Endothelial cell of hepatic sinusoid (primary cell): Measurements from ENCODE around the gene PPM1K.
"Not testable (repeated sequence)": the region's sequence is repeated elsewhere in the genome, so short reads cannot be mapped to it uniquely, and the experiment has no call there.

ENCODE experiments used
- in situ Hi-C: cut with HindIII; loops from 2 replicates; pipeline ENCODE4 v1.10.0; 2017; ENCODE audit warnings: low sequenced_read_pairs

PPM1K gene

DNA sequence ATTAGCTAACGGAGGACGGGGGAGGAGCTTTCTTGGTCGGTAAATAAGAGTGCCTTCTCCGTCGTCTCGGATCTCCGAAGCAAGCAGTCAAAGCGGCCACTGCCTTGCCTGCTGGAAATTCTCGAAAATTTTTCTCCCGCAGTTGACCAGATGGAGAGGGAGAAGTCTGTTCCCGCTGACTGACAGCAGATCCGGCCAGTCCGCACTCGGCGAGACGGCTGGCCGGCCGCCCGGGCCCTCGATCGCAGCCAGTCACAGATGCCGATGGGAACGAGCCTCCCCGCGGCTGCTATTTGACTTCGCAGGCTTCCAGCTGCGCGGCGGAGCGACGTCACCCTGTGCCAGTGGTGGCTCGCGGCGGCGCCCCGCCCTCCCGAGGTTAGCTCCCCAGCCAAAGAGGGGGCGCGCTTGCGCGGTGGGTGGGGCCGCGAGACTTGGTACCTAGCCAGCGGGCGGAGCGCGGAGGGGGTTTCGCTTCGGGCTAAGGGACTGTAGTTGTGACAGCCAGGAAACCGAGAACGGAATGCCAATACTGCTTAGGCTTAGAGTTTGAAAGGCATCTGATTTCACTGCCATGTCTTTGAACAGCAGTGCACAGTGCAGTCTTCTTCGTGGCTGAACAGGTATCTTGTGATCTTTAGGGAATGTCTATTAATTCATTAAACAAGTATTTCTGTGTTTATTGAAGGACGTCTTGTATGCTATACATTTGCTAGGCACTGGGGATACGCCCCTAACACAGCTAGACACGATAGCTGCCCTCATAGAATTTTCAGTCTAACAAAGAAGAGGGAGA is at the start of gene PPM1K:
Gene PPM1K, minus strand, starts transcription at position 123 of the 796 bp plus-strand sequence. CDS start 5,978 bp downstream, outside the sequence.
- in situ Hi-C loops: loop anchor here (5.0 kb wide), 1 partner anchor 58 kb away; no protein-coding TSS in a partner anchor

GRCh38 chr4:88333741-88334405 is 49.5 kb upstream of the PPM1K start:
- in situ Hi-C loops: no loop called here

GRCh38 chr4:88327665-88328064 is 43.3 kb upstream of the PPM1K start:
- in situ Hi-C loops: no loop called here

- in situ Hi-C loops: no loop called here
These were observed 36.5 kb upstream of the PPM1K start for GRCh38 chr4:88320780-88321373.

DNA sequence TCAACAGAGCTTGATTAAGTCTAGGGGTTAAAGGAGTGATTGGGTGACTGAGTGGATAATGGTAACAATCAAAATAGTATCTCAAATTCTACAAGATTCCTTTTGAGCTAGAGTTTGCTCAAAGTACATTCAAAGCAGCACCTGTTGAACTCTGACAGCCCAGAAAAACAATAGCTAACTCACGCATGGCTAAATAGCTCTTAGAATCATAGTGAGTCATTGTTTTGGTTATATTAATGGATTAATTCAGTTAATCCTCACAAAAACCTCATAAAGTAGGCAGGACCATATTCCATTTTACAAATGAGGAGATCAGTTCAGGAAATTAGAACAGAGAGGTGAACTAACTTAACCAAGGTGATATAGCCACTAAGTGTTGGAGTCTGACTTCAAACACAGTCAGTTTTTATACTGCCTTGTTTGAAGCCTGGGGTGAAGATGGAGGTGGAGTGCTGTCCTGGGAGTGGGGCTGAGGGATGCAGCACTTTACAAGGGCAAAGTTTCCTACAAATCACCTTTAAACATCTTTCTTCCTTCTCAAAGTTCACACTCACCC is 35.9 kb upstream of the PPM1K start:
- in situ Hi-C loops: no loop called here

DNA sequence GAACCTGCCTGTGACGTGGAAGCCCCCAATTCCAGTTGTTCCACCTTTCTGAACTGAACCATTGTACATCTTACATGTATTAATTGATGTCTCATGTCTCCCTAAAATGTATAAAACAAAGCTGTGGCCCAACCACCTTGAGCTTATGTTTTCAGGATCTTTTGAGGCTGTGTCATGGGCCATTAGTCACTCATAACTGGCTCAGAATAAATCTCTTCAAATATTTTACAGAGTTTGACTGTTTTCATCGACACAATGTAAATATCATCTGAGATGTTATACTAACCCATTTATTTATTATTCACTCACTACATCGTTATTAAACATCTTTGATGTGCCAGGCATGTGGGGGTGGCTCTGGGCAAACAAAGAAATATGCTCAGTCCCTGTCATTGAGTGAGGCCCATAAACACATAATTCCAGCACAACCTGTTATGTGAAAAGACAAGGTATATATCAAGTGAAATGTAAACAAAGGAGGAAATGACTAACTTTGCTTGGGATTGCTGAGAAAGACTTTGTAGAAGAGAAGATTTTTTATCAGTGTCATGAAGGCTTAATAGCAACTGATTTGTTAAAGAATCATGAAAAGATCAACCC is 34.5 kb upstream of the PPM1K start:
- in situ Hi-C loops: no loop called here

- in situ Hi-C loops: no loop called here
These were observed 31.2 kb upstream of the PPM1K start for GRCh38 chr4:88315460-88316017.

GRCh38 chr4:88313088-88313624 is 28.8 kb upstream of the PPM1K start:
- in situ Hi-C loops: not testable (repeated sequence)

- in situ Hi-C loops: no loop called here
These were observed 24.2 kb upstream of the PPM1K start for GRCh38 chr4:88308587-88308986.

DNA sequence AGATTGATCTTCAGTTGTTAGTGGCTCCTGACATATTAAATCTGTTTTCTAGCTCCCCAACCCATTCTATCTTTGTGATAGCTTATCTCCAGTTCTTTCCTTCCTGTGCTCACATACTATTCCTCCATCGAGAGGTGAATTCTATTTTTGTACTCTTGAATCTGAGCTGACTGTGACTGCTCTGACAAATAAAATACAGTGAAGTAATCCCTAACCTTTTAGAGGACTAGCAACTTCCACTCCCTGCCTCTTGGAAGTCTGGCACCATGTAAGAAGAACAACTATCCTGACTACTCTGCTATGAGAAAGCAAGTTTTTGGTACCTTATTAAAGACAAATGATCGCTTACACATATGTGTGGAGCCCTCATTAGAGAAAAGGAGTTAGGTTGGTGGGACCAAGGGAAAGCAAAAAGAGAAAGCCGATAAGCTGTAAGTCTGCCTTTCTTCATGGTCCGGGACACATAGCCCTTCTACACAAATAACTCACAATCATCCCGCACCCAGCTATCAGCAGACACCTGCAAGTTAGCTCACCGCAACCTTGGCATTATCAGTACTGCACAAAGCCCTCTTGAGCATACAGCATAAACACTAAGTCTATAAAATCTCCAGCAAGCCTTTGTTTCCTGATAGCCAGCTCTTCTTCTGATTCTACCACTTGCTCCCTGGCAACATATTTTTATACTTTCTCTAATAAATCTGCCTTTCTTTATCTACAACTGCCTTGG is 13.5 kb upstream of the PPM1K start:
- in situ Hi-C loops: no loop called here

DNA sequence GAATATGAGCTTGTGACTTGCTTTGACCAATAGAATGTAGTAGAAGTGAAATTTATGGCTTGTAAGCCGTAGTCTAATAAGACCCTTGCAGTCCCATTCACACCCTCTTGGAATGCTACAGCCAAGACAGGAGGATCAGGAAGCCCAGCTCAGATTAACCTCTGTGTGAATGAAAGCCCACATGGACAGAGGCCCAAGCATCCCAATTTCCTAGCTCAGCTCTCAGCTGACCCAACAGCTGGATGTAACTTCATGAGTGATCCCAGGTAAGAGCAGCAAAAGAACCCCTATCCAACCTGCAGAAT is 12.8 kb upstream of the PPM1K start:
- in situ Hi-C loops: no loop called here

GRCh38 chr4:88296413-88297211 is 12.3 kb upstream of the PPM1K start:
- in situ Hi-C loops: no loop called here

- in situ Hi-C loops: no loop called here
These were observed 11.3 kb upstream of the PPM1K start for GRCh38 chr4:88295656-88296055.

GRCh38 chr4:88291003-88291402 is 6.6 kb upstream of the PPM1K start:
- in situ Hi-C loops: no loop called here

DNA sequence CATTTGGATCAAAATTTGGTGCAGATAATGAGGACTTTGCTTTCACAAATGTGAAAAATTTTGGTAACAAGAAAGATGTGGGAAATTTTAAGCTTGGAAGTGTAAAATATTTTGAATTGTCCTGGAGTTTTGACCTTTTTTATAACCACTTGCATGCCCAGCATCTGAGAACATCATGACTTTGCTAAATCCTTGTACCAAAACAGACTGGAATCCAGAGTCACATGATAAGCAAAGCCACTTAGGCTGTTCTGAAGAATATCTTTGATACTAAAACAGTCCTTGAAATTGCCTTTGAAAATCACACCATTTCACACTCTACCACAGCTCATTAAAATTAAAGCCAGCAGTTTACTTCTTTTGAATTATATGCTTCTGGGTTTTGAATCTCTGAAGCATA is 2.5 kb upstream of the PPM1K start:
- in situ Hi-C loops: loop anchor here (5.0 kb wide), 1 partner anchor 55 kb away; no protein-coding TSS in a partner anchor

DNA sequence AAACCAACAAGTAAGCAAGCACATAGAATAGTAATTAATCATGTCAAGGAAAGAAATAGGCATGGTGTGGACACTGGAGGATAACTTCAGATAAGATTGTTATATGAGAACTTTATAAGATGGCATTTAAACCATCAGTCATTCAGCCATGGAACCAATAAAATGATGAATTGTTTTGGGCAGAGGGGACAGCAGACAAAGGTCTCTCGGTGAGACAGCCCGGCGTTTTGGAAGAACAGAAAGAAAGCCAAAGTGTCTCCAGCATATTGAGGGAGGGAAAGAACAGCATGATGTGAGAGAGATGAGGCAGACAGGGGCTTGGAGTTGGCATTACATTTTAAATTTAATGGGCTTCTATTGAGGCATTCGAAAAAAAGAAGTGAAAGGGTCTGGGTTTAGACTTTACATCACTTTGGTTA is 883 bp upstream of the PPM1K start:
- in situ Hi-C loops: loop anchor here (5.0 kb wide), 1 partner anchor 57 kb away; no protein-coding TSS in a partner anchor

- in situ Hi-C loops: no loop called here
These were observed 511 bp downstream of the PPM1K start for GRCh38 chr4:88283661-88284438.

- in situ Hi-C loops: no loop called here
These were observed 4.0 kb downstream of the PPM1K start for GRCh38 chr4:88280228-88280795.
